ENCODE results near the gene PRDX4. TPM values are rescaled to one million over a fixed set of nuclear protein-coding genes. Genes with fewer than 3 reads are reported as not detected.
"Not testable (repeated sequence)": the region's sequence is repeated elsewhere in the genome, so short reads cannot be mapped to it uniquely, and the experiment has no call there.

Gene PRDX4
- total RNA-seq, 1 donor from 2014 or later: 254 TPM

GRCh38 chrX:23633834-23634580 lies 33.3 kb upstream of the PRDX4 start:
- TF ChIP-seq CTCF (conservative IDR thresholded peaks at IDR 0.05; ENCODE audit: low read depth, low read length): peak; percentile 34
- H3K4me3 ChIP-seq (ENCODE audit: low read depth, low read length): no peak overlapping the region
- no peak for DNase-seq (ENCODE audit: low read depth)

- no peak overlapping the region for H3K4me3 ChIP-seq (ENCODE audit: low read depth, low read length)
- DNase-seq (ENCODE audit: low read depth): no peak
- TF ChIP-seq CTCF (conservative IDR thresholded peaks at IDR 0.05; ENCODE audit: low read depth, low read length): peak; percentile 50
Measured at GRCh38 chrX:23637187-23637586, 30.1 kb upstream of the PRDX4 start.

GRCh38 chrX:23643020-23643419 lies 24.3 kb upstream of the PRDX4 start:
- TF ChIP-seq CTCF (conservative IDR thresholded peaks at IDR 0.05; ENCODE audit: low read depth, low read length): no peak
- no peak for DNase-seq (ENCODE audit: low read depth)
- H3K4me3 ChIP-seq (ENCODE audit: low read depth, low read length): no peak overlapping the region

- no peak for DNase-seq (ENCODE audit: low read depth)
- TF ChIP-seq CTCF (conservative IDR thresholded peaks at IDR 0.05; ENCODE audit: low read depth, low read length): no peak
- H3K4me3 ChIP-seq (ENCODE audit: low read depth, low read length): no peak overlapping the region
Measured at GRCh38 chrX:23644744-23645143, 22.5 kb upstream of the PRDX4 start.

GRCh38 chrX:23656091-23656490 lies 11.2 kb upstream of the PRDX4 start:
- no peak for DNase-seq (ENCODE audit: low read depth)
- H3K4me3 ChIP-seq (ENCODE audit: low read depth, low read length): no peak overlapping the region
- no peak for TF ChIP-seq CTCF (conservative IDR thresholded peaks at IDR 0.05; ENCODE audit: low read depth, low read length)

- no peak overlapping the region for H3K4me3 ChIP-seq (ENCODE audit: low read depth, low read length)
- no peak for DNase-seq (ENCODE audit: low read depth)
- no peak for TF ChIP-seq CTCF (conservative IDR thresholded peaks at IDR 0.05; ENCODE audit: low read depth, low read length)
Measured at GRCh38 chrX:23656684-23657083, 10.6 kb upstream of the PRDX4 start.

- no peak for DNase-seq (ENCODE audit: low read depth)
Measured at GRCh38 chrX:23659339-23659738, 8.0 kb upstream of the PRDX4 start.

GRCh38 chrX:23660083-23660765 lies 7.1 kb upstream of the PRDX4 start:
- H3K4me3 ChIP-seq (ENCODE audit: low read depth, low read length); DNase-seq (ENCODE audit: low read depth): not testable (repeated sequence)

More at GRCh38 chrX:23659339-23659738, 8.0 kb upstream of the PRDX4 start:
- no peak overlapping the region for H3K4me3 ChIP-seq (ENCODE audit: low read depth, low read length)
- no peak for TF ChIP-seq CTCF (conservative IDR thresholded peaks at IDR 0.05; ENCODE audit: low read depth, low read length)

Measured in epithelial cell of proximal tubule (primary cell).